ENCODE measurements around the gene PLD5. TPM values are rescaled to one million over a fixed set of nuclear protein-coding genes. Genes with fewer than 3 reads are reported as not detected.

Gene PLD5
- total and polyA plus RNA-seq, 4 donors, result under 0.01 to 0.17 (median 0.05) TPM; not detected in 1

DNA sequence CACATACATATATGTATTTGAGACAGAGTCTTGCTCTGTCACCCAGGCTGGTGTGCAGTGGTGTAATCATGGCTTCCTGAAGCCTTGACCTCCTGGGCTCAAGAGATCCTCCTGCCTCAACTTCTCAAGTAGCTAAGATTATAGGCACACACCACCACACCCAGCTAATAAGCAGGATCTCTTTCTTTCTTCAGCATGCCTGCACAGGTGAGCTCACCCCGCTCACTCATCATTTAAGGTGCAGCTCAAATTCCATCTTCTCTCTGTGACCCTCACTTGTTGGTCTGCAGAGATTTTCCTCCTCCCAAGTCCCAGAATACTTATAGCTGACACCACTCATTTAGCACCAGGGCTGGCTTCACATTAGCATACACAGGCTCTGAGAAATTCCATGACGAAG lies 316.5 kb downstream of the PLD5 start:
- Histone ChIP-seq H3K36me3 (ENCODE audit: control insufficient read depth in 4 of 4, insufficient read depth in 3 of 4, low read depth in 1 of 4, low read length in 3 of 4) (no peaks in the 10 kb centered on the region), H3K27ac (ENCODE audit: low read depth in 1 of 2, low read length in 2 of 2) (no peak overlapping the region), H3K9ac (ENCODE audit: low read depth in 1 of 2, low read length in 2 of 2) (no peak overlapping the region), H3K4me1 (ENCODE audit: control insufficient read depth in 4 of 4, insufficient read depth in 4 of 4, low read length in 3 of 4) (no peaks in the 10 kb centered on the region), H3K27me3 (ENCODE audit: control insufficient read depth in 4 of 4, insufficient read depth in 4 of 4, low read length in 3 of 4) (peaks cover 0 to 5% (median 2%) of the 10 kb centered on the region in 4 donors), H3K9me3 (ENCODE audit: control insufficient read depth in 4 of 4, low read length in 3 of 4) (no peaks in the 10 kb centered on the region), H3K4me3 (ENCODE audit: low read depth in 1 of 3, low read length in 3 of 3) (no peak overlapping the region)
- TF ChIP-seq, protein P1, sequence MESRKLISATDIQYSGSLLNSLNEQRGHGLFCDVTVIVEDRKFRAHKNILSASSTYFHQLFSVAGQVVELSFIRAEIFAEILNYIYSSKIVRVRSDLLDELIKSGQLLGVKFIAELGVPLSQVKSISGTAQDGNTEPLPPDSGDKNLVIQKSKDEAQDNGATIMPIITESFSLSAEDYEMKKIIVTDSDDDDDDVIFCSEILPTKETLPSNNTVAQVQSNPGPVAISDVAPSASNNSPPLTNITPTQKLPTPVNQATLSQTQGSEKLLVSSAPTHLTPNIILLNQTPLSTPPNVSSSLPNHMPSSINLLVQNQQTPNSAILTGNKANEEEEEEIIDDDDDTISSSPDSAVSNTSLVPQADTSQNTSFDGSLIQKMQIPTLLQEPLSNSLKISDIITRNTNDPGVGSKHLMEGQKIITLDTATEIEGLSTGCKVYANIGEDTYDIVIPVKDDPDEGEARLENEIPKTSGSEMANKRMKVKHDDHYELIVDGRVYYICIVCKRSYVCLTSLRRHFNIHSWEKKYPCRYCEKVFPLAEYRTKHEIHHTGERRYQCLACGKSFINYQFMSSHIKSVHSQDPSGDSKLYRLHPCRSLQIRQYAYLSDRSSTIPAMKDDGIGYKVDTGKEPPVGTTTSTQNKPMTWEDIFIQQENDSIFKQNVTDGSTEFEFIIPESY (IDR thresholded peaks at IDR 0.05), result no peak
- TF ChIP-seq, protein P2, sequence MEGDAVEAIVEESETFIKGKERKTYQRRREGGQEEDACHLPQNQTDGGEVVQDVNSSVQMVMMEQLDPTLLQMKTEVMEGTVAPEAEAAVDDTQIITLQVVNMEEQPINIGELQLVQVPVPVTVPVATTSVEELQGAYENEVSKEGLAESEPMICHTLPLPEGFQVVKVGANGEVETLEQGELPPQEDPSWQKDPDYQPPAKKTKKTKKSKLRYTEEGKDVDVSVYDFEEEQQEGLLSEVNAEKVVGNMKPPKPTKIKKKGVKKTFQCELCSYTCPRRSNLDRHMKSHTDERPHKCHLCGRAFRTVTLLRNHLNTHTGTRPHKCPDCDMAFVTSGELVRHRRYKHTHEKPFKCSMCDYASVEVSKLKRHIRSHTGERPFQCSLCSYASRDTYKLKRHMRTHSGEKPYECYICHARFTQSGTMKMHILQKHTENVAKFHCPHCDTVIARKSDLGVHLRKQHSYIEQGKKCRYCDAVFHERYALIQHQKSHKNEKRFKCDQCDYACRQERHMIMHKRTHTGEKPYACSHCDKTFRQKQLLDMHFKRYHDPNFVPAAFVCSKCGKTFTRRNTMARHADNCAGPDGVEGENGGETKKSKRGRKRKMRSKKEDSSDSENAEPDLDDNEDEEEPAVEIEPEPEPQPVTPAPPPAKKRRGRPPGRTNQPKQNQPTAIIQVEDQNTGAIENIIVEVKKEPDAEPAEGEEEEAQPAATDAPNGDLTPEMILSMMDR (IDR thresholded peaks at IDR 0.05; ENCODE audit: low read depth, low read length, missing input control), result no peak
- TF ChIP-seq, protein P3, sequence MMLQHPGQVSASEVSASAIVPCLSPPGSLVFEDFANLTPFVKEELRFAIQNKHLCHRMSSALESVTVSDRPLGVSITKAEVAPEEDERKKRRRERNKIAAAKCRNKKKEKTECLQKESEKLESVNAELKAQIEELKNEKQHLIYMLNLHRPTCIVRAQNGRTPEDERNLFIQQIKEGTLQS (IDR thresholded peaks at IDR 0.05), result no peak
- TF ChIP-seq TAF1 (conservative IDR thresholded peaks at IDR 0.05) (no peak), FOXA2 (IDR thresholded peaks at IDR 0.05) (no peak), JUND (IDR thresholded peaks at IDR 0.05) (no peak), RXRA (IDR thresholded peaks at IDR 0.05) (no peak), FOXA1 (IDR thresholded peaks at IDR 0.05) (no peak), HNF4G (IDR thresholded peaks at IDR 0.05) (no peak), EGR1 (IDR thresholded peaks at IDR 0.05; ENCODE audit: low read depth in 2 of 2) (no peak), SP1 (IDR thresholded peaks at IDR 0.05) (no peak), HNF4A (conservative IDR thresholded peaks at IDR 0.05) (no peak), RAD21 (IDR thresholded peaks at IDR 0.05) (no peak), YY1 (IDR thresholded peaks at IDR 0.05) (no peak), GABPA (IDR thresholded peaks at IDR 0.05 in 1 of 2, conservative IDR thresholded peaks at IDR 0.05 in 1 of 2) (no peak), NR2F2 (IDR thresholded peaks at IDR 0.05) (no peak)
- TF ChIP-seq, protein P4, sequence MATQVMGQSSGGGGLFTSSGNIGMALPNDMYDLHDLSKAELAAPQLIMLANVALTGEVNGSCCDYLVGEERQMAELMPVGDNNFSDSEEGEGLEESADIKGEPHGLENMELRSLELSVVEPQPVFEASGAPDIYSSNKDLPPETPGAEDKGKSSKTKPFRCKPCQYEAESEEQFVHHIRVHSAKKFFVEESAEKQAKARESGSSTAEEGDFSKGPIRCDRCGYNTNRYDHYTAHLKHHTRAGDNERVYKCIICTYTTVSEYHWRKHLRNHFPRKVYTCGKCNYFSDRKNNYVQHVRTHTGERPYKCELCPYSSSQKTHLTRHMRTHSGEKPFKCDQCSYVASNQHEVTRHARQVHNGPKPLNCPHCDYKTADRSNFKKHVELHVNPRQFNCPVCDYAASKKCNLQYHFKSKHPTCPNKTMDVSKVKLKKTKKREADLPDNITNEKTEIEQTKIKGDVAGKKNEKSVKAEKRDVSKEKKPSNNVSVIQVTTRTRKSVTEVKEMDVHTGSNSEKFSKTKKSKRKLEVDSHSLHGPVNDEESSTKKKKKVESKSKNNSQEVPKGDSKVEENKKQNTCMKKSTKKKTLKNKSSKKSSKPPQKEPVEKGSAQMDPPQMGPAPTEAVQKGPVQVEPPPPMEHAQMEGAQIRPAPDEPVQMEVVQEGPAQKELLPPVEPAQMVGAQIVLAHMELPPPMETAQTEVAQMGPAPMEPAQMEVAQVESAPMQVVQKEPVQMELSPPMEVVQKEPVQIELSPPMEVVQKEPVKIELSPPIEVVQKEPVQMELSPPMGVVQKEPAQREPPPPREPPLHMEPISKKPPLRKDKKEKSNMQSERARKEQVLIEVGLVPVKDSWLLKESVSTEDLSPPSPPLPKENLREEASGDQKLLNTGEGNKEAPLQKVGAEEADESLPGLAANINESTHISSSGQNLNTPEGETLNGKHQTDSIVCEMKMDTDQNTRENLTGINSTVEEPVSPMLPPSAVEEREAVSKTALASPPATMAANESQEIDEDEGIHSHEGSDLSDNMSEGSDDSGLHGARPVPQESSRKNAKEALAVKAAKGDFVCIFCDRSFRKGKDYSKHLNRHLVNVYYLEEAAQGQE (IDR thresholded peaks at IDR 0.05), result no peak
- TF ChIP-seq, protein P5, sequence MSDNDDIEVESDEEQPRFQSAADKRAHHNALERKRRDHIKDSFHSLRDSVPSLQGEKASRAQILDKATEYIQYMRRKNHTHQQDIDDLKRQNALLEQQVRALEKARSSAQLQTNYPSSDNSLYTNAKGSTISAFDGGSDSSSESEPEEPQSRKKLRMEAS (IDR thresholded peaks at IDR 0.05), result no peak
- WGBS, result 75% methylated on average over 2 of the region's 2 CpGs
- DNase-seq (ENCODE audit: low spot score), result no peak

Measured in liver (tissue), 9 donors.